RWPE1 (cell line): ENCODE data around the gene DDX3X.
"Not testable (repeated sequence)": the region's sequence is repeated elsewhere in the genome, so short reads cannot be mapped to it uniquely, and the experiment has no call there.

Experiments used
- CTCF ChIA-PET: fragments of 350-600 bp; sonication (Branson Sonifier 250); formaldehyde crosslinking; extraction: SDS; loops from one replicate; lab custom pipeline; 2021; lab: Yijun Ruan, JAX
- POLR2A ChIA-PET: fragments of 400-600 bp; formaldehyde crosslinking; extraction: SDS; loops from one replicate; lab custom pipeline; 2020; ENCODE audit warnings: antibody characterized with exemption; ENCODE audit not compliant: low non-redundant PET; lab: Yijun Ruan, JAX
- DNase-seq: peaks from one replicate; pipeline ENCODE4 v3.0.0; 2012; ENCODE audit warnings: low spot score
- H3K27ac ChIP-seq: fragments of 450-650 bp; 2 replicates; pipeline ENCODE4 v1.5.1; 2017
- CTCF ChIP-seq: fragments of 450-650 bp; conservative IDR thresholded peaks from 2 replicates; pipeline ENCODE4 v1.5.1; 2017; ENCODE audit warnings: low read depth, mild to moderate bottlenecking

The DDX3X gene

GRCh38 chrX:41405551-41405950, 71.6 kb downstream of the DDX3X start:
- no peak overlapping the region for H3K27ac ChIP-seq
- no peak for TF ChIP-seq CTCF
- DNase-seq: no peak
- ChIA-PET POLR2A (no interaction called here), CTCF (interaction anchor here (0.6 kb wide), 1 partner anchor 111 kb away, joined by 3 read pairs; no protein-coding TSS in a partner anchor)

- CTCF ChIA-PET: no interaction called here
- POLR2A ChIA-PET: no interaction called here
- TF ChIP-seq CTCF: no peak
- DNase-seq: no peak
- H3K27ac ChIP-seq: no peak overlapping the region
Observed at GRCh38 chrX:41406201-41406600, 72.2 kb downstream of the DDX3X start.

DNA sequence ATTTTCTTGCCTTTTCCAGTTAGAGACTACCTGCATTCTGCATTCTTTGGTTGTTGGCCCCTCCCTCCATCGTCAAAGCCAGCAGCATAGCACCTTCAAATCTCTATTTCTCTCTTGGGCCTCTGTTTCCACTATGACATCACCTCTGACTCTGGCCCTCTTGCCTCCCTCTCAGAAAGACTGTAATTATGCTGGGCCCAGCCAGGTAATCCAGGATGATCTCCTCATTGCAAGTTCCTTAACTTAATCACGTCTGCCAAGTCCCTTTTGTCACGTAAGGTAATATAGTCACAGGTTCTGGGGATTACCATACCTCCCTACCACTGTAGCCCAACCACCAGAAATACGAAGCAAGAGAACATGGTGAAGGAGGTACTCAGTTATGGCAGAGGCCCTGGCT, 73.9 kb downstream of the DDX3X start:
- CTCF ChIA-PET: interaction anchor here (0.6 kb wide), 1 partner anchor 17 kb away, joined by 5 read pairs; no protein-coding TSS in a partner anchor
- H3K27ac ChIP-seq: no peak overlapping the region
- TF ChIP-seq CTCF: no peak
- POLR2A ChIA-PET: no interaction called here
- DNase-seq: no peak

GRCh38 chrX:41408576-41408975, 74.6 kb downstream of the DDX3X start:
- ChIA-PET CTCF (no interaction called here), POLR2A (no interaction called here)

GRCh38 chrX:41409006-41409405, 75.0 kb downstream of the DDX3X start:
- POLR2A ChIA-PET: no interaction called here
- DNase-seq: no peak
- CTCF ChIA-PET: no interaction called here
- H3K27ac ChIP-seq: no peak overlapping the region
- no peak for TF ChIP-seq CTCF

More at GRCh38 chrX:41408576-41408975, 74.6 kb downstream of the DDX3X start:
- H3K27ac ChIP-seq: no peak overlapping the region
- no peak for DNase-seq
- no peak for TF ChIP-seq CTCF

- DNase-seq, CTCF ChIA-PET, POLR2A ChIA-PET, H3K27ac ChIP-seq: not testable (repeated sequence)
Observed at GRCh38 chrX:41411222-41411621, 77.3 kb downstream of the DDX3X start.

- no peak for TF ChIP-seq CTCF
- CTCF ChIA-PET: no interaction called here
- H3K27ac ChIP-seq: peak overlapping the region; percentile 3; the same call in 1 of the 2 replicates
- POLR2A ChIA-PET: no interaction called here
- DNase-seq: no peak
Observed at GRCh38 chrX:41412261-41413081, 78.5 kb downstream of the DDX3X start.
